HS-27A (cell line): ENCODE data around the gene STH.

Experiments used
- DNase-seq: peaks from one replicate; pipeline ENCODE4 v3.0.0-alpha.2; 2012; ENCODE audit warnings: low read depth, missing footprints

The STH gene

DNA sequence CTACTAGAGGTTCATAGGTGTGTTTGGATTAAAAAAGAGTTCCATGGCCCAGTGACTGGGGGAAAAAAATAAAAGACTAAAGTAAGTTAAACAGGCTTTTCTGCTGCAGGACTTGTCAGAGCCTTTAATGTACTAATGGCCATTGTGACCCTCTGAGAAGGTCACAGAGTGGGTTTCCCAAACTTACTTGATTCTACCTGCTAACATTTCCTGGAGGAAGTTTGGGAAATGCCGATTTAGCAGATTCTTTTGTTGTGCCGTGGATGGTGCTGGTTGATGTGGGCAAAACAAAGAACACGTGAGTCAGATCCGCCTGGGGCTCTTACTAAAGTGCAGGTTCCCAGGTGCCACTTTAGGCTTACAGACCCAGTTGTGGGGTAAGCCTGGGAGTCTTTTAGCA, 13.6 kb upstream of the STH start:
- DNase-seq: no peak

DNA sequence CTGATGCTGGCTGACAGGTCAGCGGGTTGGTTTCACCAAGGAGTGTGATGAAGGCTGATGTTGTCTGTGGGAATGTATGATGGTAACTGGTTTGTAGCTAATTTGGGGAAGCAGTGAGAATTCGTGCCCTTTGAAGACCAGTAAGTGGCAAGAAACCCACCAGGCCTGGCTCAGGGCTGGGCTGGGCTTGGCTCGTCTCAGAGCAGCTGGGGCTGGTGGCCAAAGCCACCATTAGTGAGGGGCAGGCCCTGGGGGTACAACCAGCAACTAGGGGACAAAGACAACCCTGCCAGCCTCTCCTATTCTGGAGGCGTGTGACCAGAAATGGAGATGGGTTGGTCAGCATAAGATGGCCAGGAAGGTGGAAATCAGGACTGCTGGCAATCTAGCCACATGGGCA, 13.0 kb upstream of the STH start:
- no peak for DNase-seq

DNA sequence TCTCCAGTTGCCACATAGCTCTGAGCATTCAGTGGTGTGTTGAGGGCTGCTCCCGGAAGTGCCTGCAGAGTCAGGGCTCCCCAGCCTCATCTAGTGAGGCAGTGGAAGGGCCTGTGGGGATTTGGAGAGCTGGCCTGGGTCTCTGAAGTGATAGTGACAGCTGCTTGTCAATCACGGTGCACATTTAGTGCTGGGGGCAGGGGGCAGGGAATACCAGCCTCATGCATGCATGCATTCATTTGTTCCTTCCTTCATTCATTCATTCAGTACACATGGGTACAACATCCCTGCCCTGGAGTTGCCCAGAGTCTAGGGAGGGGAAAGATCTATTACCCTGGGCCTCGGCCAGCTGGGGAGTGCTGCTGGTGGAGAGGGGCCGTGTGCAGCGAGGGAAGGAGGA, 11.3 kb upstream of the STH start:
- no peak for DNase-seq

DNA sequence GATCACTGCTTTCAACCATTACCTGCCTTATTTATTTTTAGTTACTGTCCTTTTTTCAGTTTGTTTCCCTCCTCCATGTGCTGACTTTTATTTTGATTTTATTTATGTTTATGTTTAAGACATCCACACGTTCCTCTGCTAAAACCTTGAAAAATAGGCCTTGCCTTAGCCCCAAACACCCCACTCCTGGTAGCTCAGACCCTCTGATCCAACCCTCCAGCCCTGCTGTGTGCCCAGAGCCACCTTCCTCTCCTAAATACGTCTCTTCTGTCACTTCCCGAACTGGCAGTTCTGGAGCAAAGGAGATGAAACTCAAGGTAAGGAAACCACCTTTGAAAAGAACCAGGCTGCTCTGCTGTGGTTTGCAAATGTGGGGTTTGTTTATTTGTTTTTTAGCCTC, 9.3 kb upstream of the STH start:
- DNase-seq: no peak

DNA sequence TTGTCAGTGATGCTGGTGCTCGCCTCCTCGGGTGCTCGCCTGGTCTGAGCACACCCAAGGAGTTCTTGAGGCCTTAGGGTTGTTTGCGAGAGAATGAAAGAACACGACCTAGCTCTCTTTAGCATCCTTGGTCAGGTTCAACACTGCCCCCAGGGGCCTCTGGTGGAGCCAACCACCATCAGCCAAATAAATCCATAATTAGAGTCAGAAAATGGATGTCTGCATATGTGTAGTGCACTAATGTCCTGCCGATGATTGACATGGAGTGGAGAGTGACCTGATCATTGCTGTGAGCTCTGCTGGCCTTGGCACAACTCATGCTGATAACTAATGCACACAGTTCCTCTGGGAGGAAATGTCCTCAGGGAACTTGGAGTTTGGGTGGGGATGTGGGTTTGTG, 8.2 kb upstream of the STH start:
- no peak for DNase-seq

DNA sequence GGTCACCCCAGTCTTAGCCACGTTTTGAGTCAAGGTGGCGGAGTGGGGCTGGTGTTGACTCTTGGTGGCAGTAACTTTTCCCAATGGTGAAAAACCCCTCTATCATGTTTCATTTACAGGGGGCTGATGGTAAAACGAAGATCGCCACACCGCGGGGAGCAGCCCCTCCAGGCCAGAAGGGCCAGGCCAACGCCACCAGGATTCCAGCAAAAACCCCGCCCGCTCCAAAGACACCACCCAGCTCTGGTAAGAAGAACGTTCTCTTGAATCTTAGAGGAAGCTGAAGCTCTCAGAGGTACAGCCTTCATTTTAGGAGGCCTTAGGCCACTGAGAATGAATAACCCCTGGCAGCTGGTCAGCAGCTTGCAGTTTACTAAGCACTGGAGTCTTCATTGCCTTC, 7.7 kb upstream of the STH start:
- DNase-seq: no peak

DNA sequence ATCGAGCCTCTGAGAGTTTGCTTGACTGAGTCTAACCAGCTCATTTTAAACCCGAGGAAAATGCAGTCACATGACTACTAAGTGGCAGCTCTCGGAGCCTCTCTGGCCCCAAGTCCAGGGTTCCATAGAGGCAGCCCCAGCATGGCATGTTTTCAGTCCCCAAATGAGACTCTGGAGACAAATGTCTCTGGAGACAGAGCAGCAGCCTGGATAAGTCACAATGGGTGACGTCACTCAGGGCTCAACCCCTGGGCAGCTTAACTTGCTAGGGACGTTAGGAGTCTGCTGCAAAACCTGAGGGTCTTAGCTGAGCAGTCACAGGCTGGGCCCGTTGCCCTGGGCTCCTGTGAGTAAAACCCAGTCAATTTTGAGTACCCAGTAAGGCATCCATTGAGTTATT, 6.9 kb upstream of the STH start:
- no peak for DNase-seq

DNA sequence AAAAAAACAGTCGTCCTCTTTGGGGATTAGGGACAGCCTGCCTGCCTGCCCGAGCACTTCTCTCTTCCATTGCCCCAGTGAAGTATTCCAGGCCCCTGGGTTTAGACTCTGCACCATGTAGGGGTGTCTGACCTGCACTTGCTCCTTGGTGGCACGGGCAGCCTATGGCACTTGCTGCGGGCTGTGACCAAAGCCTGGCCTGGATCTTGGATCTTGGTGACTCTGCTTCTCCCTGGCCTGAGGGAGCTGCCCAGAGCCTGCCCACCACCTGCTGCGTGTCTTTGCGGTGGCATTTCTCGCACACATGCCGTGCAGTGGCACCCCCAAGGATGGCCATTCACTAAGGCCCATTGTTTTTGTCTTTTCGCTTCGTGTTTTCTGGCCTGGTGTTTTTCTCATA, 6.1 kb upstream of the STH start:
- DNase-seq: no peak

DNA sequence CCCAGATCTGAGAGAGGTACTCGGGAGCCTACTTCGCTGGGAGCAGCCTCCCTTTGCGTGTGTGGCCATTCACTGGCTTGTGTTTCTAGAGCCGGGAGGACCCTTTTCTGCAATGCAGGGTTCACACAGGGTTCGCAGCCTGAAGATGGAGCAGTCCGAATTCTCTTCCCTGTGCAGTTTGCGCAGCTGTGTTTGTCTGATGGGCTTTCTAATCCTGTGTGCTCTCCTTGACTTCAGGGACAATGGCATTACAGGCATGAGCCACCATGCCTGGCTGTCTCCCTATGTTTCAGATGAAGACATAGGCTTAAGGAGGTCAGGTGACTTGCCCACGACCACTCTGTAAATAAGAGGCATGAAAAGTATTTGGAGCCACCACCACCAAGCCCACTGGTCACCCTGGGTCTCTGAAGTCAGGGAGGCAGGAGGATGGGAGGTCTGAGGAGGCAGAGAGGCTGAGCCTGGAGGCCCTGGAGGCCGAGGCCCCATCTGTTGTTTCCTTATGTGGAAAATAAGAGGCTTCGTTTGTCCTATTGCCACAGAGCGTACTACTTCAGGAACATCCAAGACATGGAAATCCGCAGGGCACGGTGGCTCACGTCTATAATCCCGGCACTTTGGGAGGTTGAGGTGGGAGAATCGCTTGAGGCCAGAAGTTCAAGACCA, 5.0 kb upstream of the STH start:
- no peak for DNase-seq

DNA sequence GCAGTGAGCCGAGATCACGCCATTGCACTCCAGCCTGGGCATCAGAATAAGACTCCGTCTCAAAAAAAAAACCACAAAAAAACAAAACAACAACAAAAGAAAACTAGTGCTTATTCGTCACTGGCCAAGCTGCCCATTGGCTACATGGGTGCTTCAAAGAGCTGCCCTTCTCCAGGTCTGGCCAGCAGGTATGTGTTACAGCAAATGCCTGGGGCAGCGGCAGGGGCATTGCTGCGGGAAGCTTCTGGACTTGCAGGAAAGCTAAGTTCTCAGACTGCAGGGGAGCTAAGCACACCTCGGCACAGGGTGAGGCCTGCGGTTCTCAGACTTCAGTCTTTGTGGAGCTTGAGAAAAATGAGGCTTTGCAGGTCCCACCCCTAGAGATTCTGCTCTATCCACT, 4.1 kb upstream of the STH start:
- no peak for DNase-seq

DNA sequence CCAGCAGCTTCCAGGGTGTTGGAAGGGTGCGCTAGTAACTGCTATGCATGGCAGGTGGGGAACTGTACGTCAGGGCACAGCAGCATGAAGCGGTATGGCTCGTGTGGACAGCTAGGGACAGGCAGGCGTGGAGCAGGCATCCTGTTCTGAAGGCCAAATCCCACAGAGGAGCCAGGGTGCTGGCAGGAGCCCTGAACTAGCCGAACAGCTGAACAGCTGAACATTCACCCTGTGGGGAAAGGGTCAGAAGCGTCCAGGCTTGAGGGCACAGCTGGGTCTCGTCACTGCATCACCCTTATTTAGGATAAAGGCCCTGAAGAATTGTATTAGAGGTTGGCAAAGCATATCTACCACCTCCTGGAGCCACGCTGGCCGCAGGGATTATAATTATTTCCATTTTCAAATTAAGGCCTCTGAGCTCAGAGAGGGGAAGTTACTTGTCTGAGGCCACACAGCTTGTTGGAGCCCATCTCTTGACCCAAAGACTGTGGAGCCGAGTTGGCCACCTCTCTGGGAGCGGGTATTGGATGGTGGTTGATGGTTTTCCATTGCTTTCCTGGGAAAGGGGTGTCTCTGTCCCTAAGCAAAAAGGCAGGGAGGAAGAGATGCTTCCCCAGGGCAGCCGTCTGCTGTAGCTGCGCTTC, 3.3 kb upstream of the STH start:
- no peak for DNase-seq

DNA sequence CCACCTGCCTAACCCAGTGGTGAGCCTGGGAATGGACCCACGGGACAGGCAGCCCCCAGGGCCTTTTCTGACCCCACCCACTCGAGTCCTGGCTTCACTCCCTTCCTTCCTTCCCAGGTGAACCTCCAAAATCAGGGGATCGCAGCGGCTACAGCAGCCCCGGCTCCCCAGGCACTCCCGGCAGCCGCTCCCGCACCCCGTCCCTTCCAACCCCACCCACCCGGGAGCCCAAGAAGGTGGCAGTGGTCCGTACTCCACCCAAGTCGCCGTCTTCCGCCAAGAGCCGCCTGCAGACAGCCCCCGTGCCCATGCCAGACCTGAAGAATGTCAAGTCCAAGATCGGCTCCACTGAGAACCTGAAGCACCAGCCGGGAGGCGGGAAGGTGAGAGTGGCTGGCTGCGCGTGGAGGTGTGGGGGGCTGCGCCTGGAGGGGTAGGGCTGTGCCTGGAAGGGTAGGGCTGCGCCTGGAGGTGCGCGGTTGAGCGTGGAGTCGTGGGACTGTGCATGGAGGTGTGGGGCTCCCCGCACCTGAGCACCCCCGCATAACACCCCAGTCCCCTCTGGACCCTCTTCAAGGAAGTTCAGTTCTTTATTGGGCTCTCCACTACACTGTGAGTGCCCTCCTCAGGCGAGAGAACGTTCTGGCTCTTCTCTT, 2.6 kb upstream of the STH start:
- DNase-seq: no peak

DNA sequence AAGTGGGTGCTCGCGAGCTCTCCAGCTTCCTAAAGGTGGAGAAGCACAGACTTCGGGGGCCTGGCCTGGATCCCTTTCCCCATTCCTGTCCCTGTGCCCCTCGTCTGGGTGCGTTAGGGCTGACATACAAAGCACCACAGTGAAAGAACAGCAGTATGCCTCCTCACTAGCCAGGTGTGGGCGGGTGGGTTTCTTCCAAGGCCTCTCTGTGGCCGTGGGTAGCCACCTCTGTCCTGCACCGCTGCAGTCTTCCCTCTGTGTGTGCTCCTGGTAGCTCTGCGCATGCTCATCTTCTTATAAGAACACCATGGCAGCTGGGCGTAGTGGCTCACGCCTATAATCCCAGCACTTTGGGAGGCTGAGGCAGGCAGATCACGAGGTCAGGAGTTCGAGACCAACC, 1.9 kb upstream of the STH start:
- no peak for DNase-seq

DNA sequence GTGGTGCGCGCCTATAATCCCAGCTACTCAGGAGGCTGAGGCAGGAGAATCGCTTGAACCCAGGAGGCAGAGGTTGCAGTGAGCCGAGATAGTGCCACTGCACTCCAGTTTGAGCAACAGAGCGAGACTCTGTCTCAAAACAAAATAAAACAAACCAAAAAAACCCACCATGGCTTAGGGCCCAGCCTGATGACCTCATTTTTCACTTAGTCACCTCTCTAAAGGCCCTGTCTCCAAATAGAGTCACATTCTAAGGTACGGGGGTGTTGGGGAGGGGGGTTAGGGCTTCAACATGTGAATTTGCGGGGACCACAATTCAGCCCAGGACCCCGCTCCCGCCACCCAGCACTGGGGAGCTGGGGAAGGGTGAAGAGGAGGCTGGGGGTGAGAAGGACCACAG, 1.4 kb upstream of the STH start:
- no peak for DNase-seq

DNA sequence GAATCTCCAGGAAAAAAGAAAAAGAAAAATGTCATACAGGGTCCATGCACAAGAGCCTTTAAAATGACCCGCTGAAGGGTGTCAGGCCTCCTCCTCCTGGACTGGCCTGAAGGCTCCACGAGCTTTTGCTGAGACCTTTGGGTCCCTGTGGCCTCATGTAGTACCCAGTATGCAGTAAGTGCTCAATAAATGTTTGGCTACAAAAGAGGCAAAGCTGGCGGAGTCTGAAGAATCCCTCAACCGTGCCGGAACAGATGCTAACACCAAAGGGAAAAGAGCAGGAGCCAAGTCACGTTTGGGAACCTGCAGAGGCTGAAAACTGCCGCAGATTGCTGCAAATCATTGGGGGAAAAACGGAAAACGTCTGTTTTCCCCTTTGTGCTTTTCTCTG, 845 bp downstream of the STH start:
- no peak for DNase-seq

DNA sequence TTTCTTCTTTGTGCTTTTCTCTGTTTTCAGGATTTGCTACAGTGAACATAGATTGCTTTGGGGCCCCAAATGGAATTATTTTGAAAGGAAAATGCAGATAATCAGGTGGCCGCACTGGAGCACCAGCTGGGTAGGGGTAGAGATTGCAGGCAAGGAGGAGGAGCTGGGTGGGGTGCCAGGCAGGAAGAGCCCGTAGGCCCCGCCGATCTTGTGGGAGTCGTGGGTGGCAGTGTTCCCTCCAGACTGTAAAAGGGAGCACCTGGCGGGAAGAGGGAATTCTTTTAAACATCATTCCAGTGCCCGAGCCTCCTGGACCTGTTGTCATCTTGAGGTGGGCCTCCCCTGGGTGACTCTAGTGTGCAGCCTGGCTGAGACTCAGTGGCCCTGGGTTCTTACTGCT, 1.2 kb downstream of the STH start:
- no peak for DNase-seq

DNA sequence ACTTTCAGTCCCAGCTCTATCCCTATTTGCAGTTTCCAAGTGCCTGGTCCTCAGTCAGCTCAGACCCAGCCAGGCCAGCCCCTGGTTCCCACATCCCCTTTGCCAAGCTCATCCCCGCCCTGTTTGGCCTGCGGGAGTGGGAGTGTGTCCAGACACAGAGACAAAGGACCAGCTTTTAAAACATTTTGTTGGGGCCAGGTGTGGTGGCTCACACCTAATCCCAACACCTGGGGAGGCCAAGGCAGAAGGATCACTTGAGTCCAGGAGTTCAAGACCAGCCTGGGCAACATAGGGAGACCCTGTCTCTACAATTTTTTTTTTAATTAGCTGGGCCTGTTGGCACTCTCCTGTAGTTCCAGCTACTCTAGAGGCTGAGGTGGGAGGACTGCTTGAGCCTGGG, 1.7 kb downstream of the STH start:
- DNase-seq: no peak

DNA sequence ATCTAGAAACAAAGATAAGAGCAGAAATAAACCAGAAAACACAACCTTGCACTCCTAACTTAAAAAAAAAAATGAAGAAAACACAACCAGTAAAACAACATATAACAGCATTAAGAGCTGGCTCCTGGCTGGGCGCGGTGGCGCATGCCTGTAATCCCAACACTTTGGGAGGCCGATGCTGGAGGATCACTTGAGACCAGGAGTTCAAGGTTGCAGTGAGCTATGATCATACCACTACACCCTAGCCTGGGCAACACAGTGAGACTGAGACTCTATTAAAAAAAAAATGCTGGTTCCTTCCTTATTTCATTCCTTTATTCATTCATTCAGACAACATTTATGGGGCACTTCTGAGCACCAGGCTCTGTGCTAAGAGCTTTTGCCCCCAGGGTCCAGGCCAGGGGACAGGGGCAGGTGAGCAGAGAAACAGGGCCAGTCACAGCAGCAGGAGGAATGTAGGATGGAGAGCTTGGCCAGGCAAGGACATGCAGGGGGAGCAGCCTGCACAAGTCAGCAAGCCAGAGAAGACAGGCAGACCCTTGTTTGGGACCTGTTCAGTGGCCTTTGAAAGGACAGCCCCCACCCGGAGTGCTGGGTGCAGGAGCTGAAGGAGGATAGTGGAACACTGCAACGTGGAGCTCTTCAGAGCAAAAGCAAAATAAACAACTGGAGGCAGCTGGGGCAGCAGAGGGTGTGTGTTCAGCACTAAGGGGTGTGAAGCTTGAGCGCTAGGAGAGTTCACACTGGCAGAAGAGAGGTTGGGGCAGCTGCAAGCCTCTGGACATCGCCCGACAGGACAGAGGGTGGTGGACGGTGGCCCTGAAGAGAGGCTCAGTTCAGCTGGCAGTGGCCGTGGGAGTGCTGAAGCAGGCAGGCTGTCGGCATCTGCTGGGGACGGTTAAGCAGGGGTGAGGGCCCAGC, 2.6 kb downstream of the STH start:
- no peak for DNase-seq

DNA sequence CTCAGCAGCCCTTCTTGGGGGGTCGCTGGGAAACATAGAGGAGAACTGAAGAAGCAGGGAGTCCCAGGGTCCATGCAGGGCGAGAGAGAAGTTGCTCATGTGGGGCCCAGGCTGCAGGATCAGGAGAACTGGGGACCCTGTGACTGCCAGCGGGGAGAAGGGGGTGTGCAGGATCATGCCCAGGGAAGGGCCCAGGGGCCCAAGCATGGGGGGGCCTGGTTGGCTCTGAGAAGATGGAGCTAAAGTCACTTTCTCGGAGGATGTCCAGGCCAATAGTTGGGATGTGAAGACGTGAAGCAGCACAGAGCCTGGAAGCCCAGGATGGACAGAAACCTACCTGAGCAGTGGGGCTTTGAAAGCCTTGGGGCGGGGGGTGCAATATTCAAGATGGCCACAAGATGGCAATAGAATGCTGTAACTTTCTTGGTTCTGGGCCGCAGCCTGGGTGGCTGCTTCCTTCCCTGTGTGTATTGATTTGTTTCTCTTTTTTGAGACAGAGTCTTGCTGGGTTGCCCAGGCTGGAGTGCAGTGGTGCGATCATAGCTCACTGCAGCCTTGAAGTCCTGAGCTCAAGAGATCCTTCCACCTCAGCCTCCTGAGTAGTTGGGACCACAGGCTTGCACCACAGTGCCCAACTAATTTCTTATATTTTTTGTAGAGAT, 3.4 kb downstream of the STH start:
- peak; percentile 30 for DNase-seq

DNA sequence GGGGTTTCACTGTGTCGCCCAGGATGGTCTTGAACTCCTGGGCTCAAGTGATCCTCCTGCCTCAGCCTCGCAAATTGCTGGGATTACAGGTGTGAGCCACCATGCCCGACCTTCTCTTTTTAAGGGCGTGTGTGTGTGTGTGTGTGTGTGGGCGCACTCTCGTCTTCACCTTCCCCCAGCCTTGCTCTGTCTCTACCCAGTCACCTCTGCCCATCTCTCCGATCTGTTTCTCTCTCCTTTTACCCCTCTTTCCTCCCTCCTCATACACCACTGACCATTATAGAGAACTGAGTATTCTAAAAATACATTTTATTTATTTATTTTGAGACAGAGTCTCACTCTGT, 3.9 kb downstream of the STH start:
- no peak for DNase-seq

DNA sequence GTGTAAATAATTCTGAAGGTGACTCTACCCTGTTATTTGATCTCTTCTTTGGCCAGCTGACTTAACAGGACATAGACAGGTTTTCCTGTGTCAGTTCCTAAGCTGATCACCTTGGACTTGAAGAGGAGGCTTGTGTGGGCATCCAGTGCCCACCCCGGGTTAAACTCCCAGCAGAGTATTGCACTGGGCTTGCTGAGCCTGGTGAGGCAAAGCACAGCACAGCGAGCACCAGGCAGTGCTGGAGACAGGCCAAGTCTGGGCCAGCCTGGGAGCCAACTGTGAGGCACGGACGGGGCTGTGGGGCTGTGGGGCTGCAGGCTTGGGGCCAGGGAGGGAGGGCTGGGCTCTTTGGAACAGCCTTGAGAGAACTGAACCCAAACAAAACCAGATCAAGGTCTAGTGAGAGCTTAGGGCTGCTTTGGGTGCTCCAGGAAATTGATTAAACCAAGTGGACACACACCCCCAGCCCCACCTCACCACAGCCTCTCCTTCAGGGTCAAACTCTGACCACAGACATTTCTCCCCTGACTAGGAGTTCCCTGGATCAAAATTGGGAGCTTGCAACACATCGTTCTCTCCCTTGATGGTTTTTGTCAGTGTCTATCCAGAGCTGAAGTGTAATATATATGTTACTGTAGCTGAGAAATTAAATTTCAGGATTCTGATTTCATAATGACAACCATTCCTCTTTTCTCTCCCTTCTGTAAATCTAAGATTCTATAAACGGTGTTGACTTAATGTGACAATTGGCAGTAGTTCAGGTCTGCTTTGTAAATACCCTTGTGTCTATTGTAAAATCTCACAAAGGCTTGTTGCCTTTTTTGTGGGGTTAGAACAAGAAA, 5.1 kb downstream of the STH start:
- peak; percentile 7 for DNase-seq
